H9 (cell line): ENCODE results near the gene ATRN. TPM values are rescaled to one million over a fixed set of nuclear protein-coding genes. Genes with fewer than 3 reads are reported as not detected.

Experiments
- DNase-seq: peaks from one replicate; pipeline ENCODE4 v3.0.0-alpha.2; 2017
- H2AFZ ChIP-seq: one replicate; pipeline ENCODE4 v1.6.1; 2013; ENCODE audit warnings: mild to moderate bottlenecking, low read length, control low read depth, moderate library complexity
- H2AK5ac ChIP-seq: 2 replicates; pipeline ENCODE4 v1.6.1; 2013; ENCODE audit warnings: low read length, control low read depth, mixed read lengths; ENCODE audit not compliant: insufficient read length
- H2BK120ac ChIP-seq: one replicate; pipeline ENCODE4 v1.6.1; 2013; ENCODE audit warnings: low read depth, mild to moderate bottlenecking, low read length, control low read depth, inconsistent platforms; ENCODE audit not compliant: poor library complexity, severe bottlenecking
- H2BK12ac ChIP-seq: 2 replicates; pipeline ENCODE4 v1.6.1; 2013; ENCODE audit warnings: low read length, control low read depth, mixed read lengths, low read depth; ENCODE audit not compliant: insufficient read length
- H2BK15ac ChIP-seq: 2 replicates; pipeline ENCODE4 v1.6.1; 2013; ENCODE audit warnings: low read depth, low read length, control low read depth
- H2BK20ac ChIP-seq: one replicate; pipeline ENCODE4 v1.6.1; 2013; ENCODE audit warnings: low read depth, mild to moderate bottlenecking, low read length, control low read depth, inconsistent platforms; ENCODE audit not compliant: poor library complexity, severe bottlenecking
- H2BK5ac ChIP-seq: 2 replicates; pipeline ENCODE4 v1.6.1; 2013; ENCODE audit warnings: low read length, control low read depth, mixed read lengths; ENCODE audit not compliant: insufficient read length
- H3K14ac ChIP-seq: 2 replicates; pipeline ENCODE4 v1.6.1; 2013; ENCODE audit warnings: low read length, control low read depth; ENCODE audit not compliant: insufficient read depth
- H3K18ac ChIP-seq: 2 replicates; pipeline ENCODE4 v1.6.1; 2013; ENCODE audit warnings: low read depth, mild to moderate bottlenecking, mixed read lengths, low read length, control low read depth; ENCODE audit not compliant: insufficient read length
- H3K23ac ChIP-seq: 2 replicates; pipeline ENCODE4 v1.6.1; 2013; ENCODE audit warnings: low read length, control low read depth, mixed read lengths, low read depth; ENCODE audit not compliant: insufficient read length
- H3K23me2 ChIP-seq: 2 replicates; pipeline ENCODE4 v1.6.1; 2013; ENCODE audit warnings: low read depth, mild to moderate bottlenecking, mixed read lengths, low read length, control low read depth; ENCODE audit not compliant: insufficient read length, poor library complexity, severe bottlenecking
- H3K27ac ChIP-seq: 2 replicates; pipeline ENCODE4 v1.5.1; 2013; ENCODE audit warnings: low read length, control low read depth, mixed read lengths, low read depth; ENCODE audit not compliant: insufficient read length
- H3K27me3 ChIP-seq: 2 replicates; pipeline ENCODE4 v1.6.1; 2013; ENCODE audit warnings: low read length, control low read depth, inconsistent platforms; ENCODE audit not compliant: insufficient read depth
- H3K4ac ChIP-seq: 2 replicates; pipeline ENCODE4 v1.6.1; 2013; ENCODE audit warnings: low read depth, mild to moderate bottlenecking, control low read depth, inconsistent platforms, low read length, moderate library complexity
- H3K4me1 ChIP-seq: 2 replicates; pipeline ENCODE4 v1.6.1; 2013; ENCODE audit warnings: low read length, control low read depth, inconsistent platforms; ENCODE audit not compliant: insufficient read depth
- H3K4me2 ChIP-seq: 2 replicates; pipeline ENCODE4 v1.6.1; 2013; ENCODE audit warnings: low read length, control low read depth, mixed read lengths; ENCODE audit not compliant: insufficient read length, insufficient read depth
- H3K56ac ChIP-seq: 2 replicates; pipeline ENCODE4 v1.6.1; 2013; ENCODE audit warnings: low read depth, mild to moderate bottlenecking, mixed read lengths, low read length, control low read depth; ENCODE audit not compliant: insufficient read length
- H3K79me1 ChIP-seq: 2 replicates; pipeline ENCODE4 v1.6.1; 2013; ENCODE audit warnings: low read depth, mild to moderate bottlenecking, moderate library complexity, low read length, control low read depth, inconsistent platforms; ENCODE audit not compliant: insufficient read depth, poor library complexity, severe bottlenecking
- H3K79me2 ChIP-seq: 2 replicates; pipeline ENCODE4 v1.6.1; 2013; ENCODE audit warnings: low read length, control low read depth, inconsistent platforms; ENCODE audit not compliant: insufficient read depth
- H3K9ac ChIP-seq: 2 replicates; pipeline ENCODE4 v1.6.1; 2013; ENCODE audit warnings: low read length, control low read depth, mixed read lengths; ENCODE audit not compliant: insufficient read length; ENCODE audit errors: extremely low read depth
- H3K9me3 ChIP-seq: one replicate; pipeline ENCODE4 v1.6.1; 2013; ENCODE audit warnings: low read depth, low read length, inconsistent platforms; ENCODE audit not compliant: control insufficient read depth
- H3T11ph ChIP-seq: one replicate; pipeline ENCODE4 v1.6.1; 2013; ENCODE audit warnings: mild to moderate bottlenecking, low read length, control low read depth, inconsistent platforms
- H4K20me1 ChIP-seq: one replicate; pipeline ENCODE4 v1.6.1; 2013; ENCODE audit not compliant: control insufficient read depth, insufficient read length, insufficient read depth
- H4K5ac ChIP-seq: 2 replicates; pipeline ENCODE4 v1.6.1; 2013; ENCODE audit warnings: low read depth, mild to moderate bottlenecking, mixed read lengths, low read length, control low read depth; ENCODE audit not compliant: insufficient read length
- H4K8ac ChIP-seq: replicated peaks from 2 replicates; pipeline ENCODE4 v1.6.1; 2013; ENCODE audit warnings: low read length, control low read depth, mixed read lengths, low read depth; ENCODE audit not compliant: insufficient read length
- H4K91ac ChIP-seq: 2 replicates; pipeline ENCODE4 v1.6.1; 2013; ENCODE audit warnings: low read depth, mild to moderate bottlenecking, moderate library complexity, mixed read lengths, low read length, control low read depth; ENCODE audit not compliant: insufficient read length
- H3K27ac Mint-ChIP-seq, 3 experiments: 2 replicates in 2 of 3; 3 replicates in 1 of 3; pipeline ENCODE4 v1.8.0; 2020 to 2021; ENCODE audit warnings: mixed read lengths in 3 of 3, mild to moderate bottlenecking in 1 of 3, moderate library complexity in 1 of 3
- H3K27me3 Mint-ChIP-seq: 2 replicates; pipeline ENCODE4 v1.8.0; 2021; ENCODE audit warnings: low read depth, mild to moderate bottlenecking, moderate library complexity, mixed read lengths
- H3K36me3 Mint-ChIP-seq, 3 experiments: 2 replicates in 2 of 3; 3 replicates in 1 of 3; pipeline ENCODE4 v1.8.0; 2020 to 2021; ENCODE audit warnings: low read depth in 3 of 3, mixed read lengths in 3 of 3; ENCODE audit not compliant: insufficient read depth in 1 of 3
- H3K4me1 Mint-ChIP-seq, 2 experiments: 2 replicates each; pipeline ENCODE4 v1.8.0; 2020; ENCODE audit warnings: mixed read lengths in 2 of 2
- H3K4me3 Mint-ChIP-seq, 2 experiments: 2 replicates in 1 of 2; 3 replicates in 1 of 2; pipeline ENCODE4 v1.8.0; 2020 to 2021; ENCODE audit warnings: mild to moderate bottlenecking in 2 of 2, mixed read lengths in 2 of 2, moderate library complexity in 1 of 2
- H3K9me3 Mint-ChIP-seq, 2 experiments: 2 replicates in 1 of 2; 3 replicates in 1 of 2; pipeline ENCODE4 v1.8.0; 2020; ENCODE audit warnings: mild to moderate bottlenecking in 2 of 2, mixed read lengths in 2 of 2, moderate library complexity in 1 of 2
- CTCF ChIP-seq: fragments of 200-600 bp; sonication (generic); conservative IDR thresholded peaks from 3 replicates; pipeline ENCODE4 v1.8.0; 2021; ENCODE audit warnings: antibody characterized with exemption, mild to moderate bottlenecking
- WGBS: extraction: QIAGEN DNeasy Blood & Tissue Kit; methylation state at CpG from one replicate; pipeline ENCODE4 v1.1.7; 2013; ENCODE audit warnings: missing lambda C conversion rate, low lambda C conversion rate, mixed read lengths; ENCODE audit not compliant: insufficient read length; ENCODE audit errors: extremely low coverage; 5-methylcytosine and 5-hydroxymethylcytosine counted together
- total RNA-seq: library from RNA; stranded (reverse); gene quantifications from 2 replicates; pipeline ENCODE4 v1.2.1, GENCODE V29; 2021

ATRN gene
- total RNA-seq, 1 experiment from 2014 or later, result 23.1 TPM

- Histone ChIP-seq H3K27ac (no peak overlapping the region), H4K91ac (no peak overlapping the region), H3K14ac (no peak overlapping the region), H3K23ac (no peak overlapping the region), H3K9me3 (no peaks in the 10 kb centered on the region), H3K4me1 (no peaks in the 10 kb centered on the region), H2BK15ac (no peak overlapping the region), H3K79me1 (no peaks in the 10 kb centered on the region), H3K79me2 (no peaks in the 10 kb centered on the region), H3K4me2 (no peak overlapping the region), H2BK12ac (no peak overlapping the region), H3K4ac (no peak overlapping the region), H2BK5ac (no peak overlapping the region), H4K5ac (no peak overlapping the region), H3K18ac (no peak overlapping the region), H4K8ac (no peak overlapping the region), H3K23me2 (no peaks in the 10 kb centered on the region), H2AFZ (no peak overlapping the region), H2BK20ac (no peak overlapping the region), H3K27me3 (no peaks in the 10 kb centered on the region), H3K9ac (no peak overlapping the region), H3K56ac (no peak overlapping the region), H3T11ph (no peak overlapping the region), H2AK5ac (no peak overlapping the region), H4K20me1 (no peaks in the 10 kb centered on the region), H2BK120ac (no peak overlapping the region)
- Mint-ChIP-seq H3K27me3 (no peaks in the 10 kb centered on the region), H3K4me1 (peaks cover 12 to 13% of the 10 kb centered on the region in 2 experiments), H3K27ac (no peak overlapping the region), H3K4me3 (no peak overlapping the region), H3K9me3 (no peaks in the 10 kb centered on the region), H3K36me3 (peaks cover 0 to 10% (median 0%) of the 10 kb centered on the region in 3 experiments; a peak in 4 of 7 replicates)
- WGBS, result no CpG with 5 or more reads among the region's 9 CpGs
- no peak for TF ChIP-seq CTCF
- DNase-seq, result no peak
Measured at GRCh38 chr20:3648951-3649350, 178.1 kb downstream of the ATRN start.
